Stimulated activated CD8-positive, alpha-beta memory T cell treated with anti-CD3 and anti-CD28 coated beads, Interleukin-4, amount 100 ng/mL, for 1 hour (primary cell): Measurements from ENCODE around the gene SNAP23.
A peak's percentile ranks its signal among the peaks of the same experiment; 100 is the strongest.
"Not testable (repeated sequence)": the region's sequence is repeated elsewhere in the genome, so short reads cannot be mapped to it uniquely, and the experiment has no call there.

ENCODE experiments used
- DNase-seq, 2 donors: peaks; one replicate each; pipeline ENCODE4 v3.0.0-alpha.2; 2020; ENCODE audit warnings: low read depth in 2 of 2, low spot score in 1 of 2

The SNAP23 gene

GRCh38 chr15:42556550-42557207, 61.2 kb downstream of the SNAP23 start:
- DNase-seq = not testable (repeated sequence)

GRCh38 chr15:42558739-42559138, 63.3 kb downstream of the SNAP23 start:
- DNase-seq = no peak

GRCh38 chr15:42575188-42576039, 80.0 kb downstream of the SNAP23 start, which contains the start of gene STARD9:
Gene STARD9, plus strand, starts transcription at chr15:42575606. Its CDS starts 110 bp downstream, at chr15:42575716.
- DNase-seq = peak; percentile 77 to 86

- no peak for DNase-seq
Measured at GRCh38 chr15:42576040-42576594, 80.7 kb downstream of the SNAP23 start.

- DNase-seq = no peak
Measured at GRCh38 chr15:42576776-42577175, 81.3 kb downstream of the SNAP23 start.

GRCh38 chr15:42577514-42578031, 82.1 kb downstream of the SNAP23 start:
- DNase-seq = no peak

GRCh38 chr15:42578984-42579537, 83.6 kb downstream of the SNAP23 start:
- DNase-seq = no peak

GRCh38 chr15:42581272-42581730, 85.9 kb downstream of the SNAP23 start:
- DNase-seq = peak; percentile 52 to 62
